Measurements from ENCODE around the gene CAPN5.

GRCh38 chr11:77084581-77085191 is 17.9 kb downstream of the CAPN5 start:
- no peak for TF ChIP-seq MAX (IDR thresholded peaks at IDR 0.05; ENCODE audit: low read depth, low read length)
- no peak for TF ChIP-seq RFX5 (IDR thresholded peaks at IDR 0.05; ENCODE audit: low read depth, low read length)
- TF ChIP-seq, protein P1, sequence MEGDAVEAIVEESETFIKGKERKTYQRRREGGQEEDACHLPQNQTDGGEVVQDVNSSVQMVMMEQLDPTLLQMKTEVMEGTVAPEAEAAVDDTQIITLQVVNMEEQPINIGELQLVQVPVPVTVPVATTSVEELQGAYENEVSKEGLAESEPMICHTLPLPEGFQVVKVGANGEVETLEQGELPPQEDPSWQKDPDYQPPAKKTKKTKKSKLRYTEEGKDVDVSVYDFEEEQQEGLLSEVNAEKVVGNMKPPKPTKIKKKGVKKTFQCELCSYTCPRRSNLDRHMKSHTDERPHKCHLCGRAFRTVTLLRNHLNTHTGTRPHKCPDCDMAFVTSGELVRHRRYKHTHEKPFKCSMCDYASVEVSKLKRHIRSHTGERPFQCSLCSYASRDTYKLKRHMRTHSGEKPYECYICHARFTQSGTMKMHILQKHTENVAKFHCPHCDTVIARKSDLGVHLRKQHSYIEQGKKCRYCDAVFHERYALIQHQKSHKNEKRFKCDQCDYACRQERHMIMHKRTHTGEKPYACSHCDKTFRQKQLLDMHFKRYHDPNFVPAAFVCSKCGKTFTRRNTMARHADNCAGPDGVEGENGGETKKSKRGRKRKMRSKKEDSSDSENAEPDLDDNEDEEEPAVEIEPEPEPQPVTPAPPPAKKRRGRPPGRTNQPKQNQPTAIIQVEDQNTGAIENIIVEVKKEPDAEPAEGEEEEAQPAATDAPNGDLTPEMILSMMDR (IDR thresholded peaks at IDR 0.05 in 2 of 3, conservative IDR thresholded peaks at IDR 0.05 in 1 of 3; ENCODE audit: control insufficient read depth in 2 of 3, extremely low read depth in 1 of 3, insufficient read depth in 1 of 3, low read depth in 3 of 3, low read length in 3 of 3) = no peak
- no peak for TF ChIP-seq ZNF24 (IDR thresholded peaks at IDR 0.05)
- TF ChIP-seq EZH2 (IDR thresholded peaks at IDR 0.05; ENCODE audit: borderline replicate concordance, control insufficient read depth, low read depth, low read length) = no peak
- TF ChIP-seq BRCA1 (IDR thresholded peaks at IDR 0.05; ENCODE audit: low read depth, low read length) = no peak
- TF ChIP-seq, protein P2, sequence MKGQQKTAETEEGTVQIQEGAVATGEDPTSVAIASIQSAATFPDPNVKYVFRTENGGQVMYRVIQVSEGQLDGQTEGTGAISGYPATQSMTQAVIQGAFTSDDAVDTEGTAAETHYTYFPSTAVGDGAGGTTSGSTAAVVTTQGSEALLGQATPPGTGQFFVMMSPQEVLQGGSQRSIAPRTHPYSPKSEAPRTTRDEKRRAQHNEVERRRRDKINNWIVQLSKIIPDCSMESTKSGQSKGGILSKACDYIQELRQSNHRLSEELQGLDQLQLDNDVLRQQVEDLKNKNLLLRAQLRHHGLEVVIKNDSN (IDR thresholded peaks at IDR 0.05; ENCODE audit: borderline replicate concordance, extremely low read length, insufficient read depth, low read depth, low read length) = no peak
